PFSK-1 (cell line): Measurements from ENCODE around the gene IRF4. TPM values are rescaled to one million over a fixed set of nuclear protein-coding genes. Genes with fewer than 3 reads are reported as not detected.

ENCODE experiments used
- FOXP2 ChIP-seq: optimal IDR thresholded peaks from 2 replicates; pipeline ENCODE3; 2011; ENCODE audit warnings: borderline replicate concordance, control low read depth, inconsistent platforms; ENCODE audit not compliant: insufficient read depth; ENCODE audit errors: extremely low read length, extremely low read depth
- POLR2AphosphoS5 ChIP-seq: IDR thresholded peaks from 2 replicates; pipeline ENCODE4 v1.6.1; 2012; ENCODE audit warnings: low read depth, mild to moderate bottlenecking, control low read depth, low read length, moderate library complexity
- SIN3A ChIP-seq: IDR thresholded peaks from 2 replicates; pipeline ENCODE4 v1.6.1; 2012; ENCODE audit warnings: mild to moderate bottlenecking, low read length, moderate library complexity, borderline replicate concordance; ENCODE audit not compliant: insufficient read depth
- TAF1 ChIP-seq: IDR thresholded peaks from 2 replicates; pipeline ENCODE4 v1.6.1; 2012; ENCODE audit warnings: low read length, control low read depth, borderline replicate concordance; ENCODE audit not compliant: insufficient read depth
- polyA plus RNA-seq: library from polyadenylated mRNA; unstranded; fragments of >200 nt; gene quantifications from one replicate; pipeline ENCODE4 v1.2.1, GENCODE V29; 2012; ENCODE audit warnings: low read depth, missing spikeins; ENCODE audit not compliant: insufficient read length
- TF ChIP-seq, protein P1 (sequence below), 2 experiments: IDR thresholded peaks; 2 replicates each; pipeline versions ENCODE4 v1.6.1 to v1.8.0; 2011 to 2012; ENCODE audit warnings: low read depth in 2 of 2, low read length in 2 of 2, control low read depth in 1 of 2, inconsistent platforms in 1 of 2, mild to moderate bottlenecking in 1 of 2, moderate library complexity in 1 of 2; ENCODE audit not compliant: insufficient read depth in 1 of 2

IRF4 gene
- polyA plus RNA-seq: not detected

DNA sequence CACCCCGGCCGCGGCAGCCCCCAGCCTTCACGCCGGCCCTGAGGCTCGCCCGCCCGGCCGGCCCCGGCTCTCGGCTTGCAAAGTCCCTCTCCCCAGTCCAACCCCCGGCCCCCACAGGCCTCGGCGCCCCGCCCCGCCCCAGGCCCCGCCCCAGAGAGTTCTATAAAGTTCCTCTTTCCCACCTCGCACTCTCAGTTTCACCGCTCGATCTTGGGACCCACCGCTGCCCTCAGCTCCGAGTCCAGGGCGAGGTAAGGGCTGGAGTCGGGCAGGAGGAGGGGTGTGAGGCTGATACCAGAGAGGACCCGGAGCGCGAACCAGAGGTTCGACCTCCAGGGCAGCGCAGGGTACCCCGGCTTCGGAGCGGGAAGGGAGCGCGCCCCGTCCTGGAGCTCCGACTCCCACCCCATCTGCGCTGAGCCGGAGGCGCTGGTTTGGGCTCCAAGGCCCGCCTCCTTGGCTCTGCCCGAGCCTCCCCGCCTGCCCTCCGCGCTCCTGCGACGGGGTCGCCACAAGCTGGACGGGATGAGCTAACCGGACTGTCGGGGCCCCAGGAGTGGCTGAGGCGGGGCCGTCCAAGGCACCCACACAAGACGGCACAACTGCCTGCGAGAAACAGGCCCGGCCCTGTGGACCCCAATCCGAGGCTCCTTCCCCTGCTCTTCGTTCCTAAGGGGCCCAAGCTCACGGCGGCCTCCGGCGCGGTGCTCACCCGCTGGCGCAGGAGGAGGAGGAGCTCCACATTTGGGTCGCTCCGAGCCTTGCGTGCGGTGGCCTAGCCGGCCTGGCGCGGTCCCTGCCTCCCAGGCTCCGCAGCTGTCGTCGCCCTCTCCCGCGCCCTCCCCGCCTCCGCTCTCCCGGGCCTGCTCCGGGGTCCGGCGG is at the start of gene IRF4:
Gene IRF4 (plus strand): TSS at position 194 of the 882 bp plus-strand sequence. CDS start 1,401 bp downstream, outside the sequence.
- TF ChIP-seq FOXP2 (no peak), TAF1 (no peak), SIN3A (no peak), POLR2AphosphoS5 (no peak)
- TF ChIP-seq, protein P1, sequence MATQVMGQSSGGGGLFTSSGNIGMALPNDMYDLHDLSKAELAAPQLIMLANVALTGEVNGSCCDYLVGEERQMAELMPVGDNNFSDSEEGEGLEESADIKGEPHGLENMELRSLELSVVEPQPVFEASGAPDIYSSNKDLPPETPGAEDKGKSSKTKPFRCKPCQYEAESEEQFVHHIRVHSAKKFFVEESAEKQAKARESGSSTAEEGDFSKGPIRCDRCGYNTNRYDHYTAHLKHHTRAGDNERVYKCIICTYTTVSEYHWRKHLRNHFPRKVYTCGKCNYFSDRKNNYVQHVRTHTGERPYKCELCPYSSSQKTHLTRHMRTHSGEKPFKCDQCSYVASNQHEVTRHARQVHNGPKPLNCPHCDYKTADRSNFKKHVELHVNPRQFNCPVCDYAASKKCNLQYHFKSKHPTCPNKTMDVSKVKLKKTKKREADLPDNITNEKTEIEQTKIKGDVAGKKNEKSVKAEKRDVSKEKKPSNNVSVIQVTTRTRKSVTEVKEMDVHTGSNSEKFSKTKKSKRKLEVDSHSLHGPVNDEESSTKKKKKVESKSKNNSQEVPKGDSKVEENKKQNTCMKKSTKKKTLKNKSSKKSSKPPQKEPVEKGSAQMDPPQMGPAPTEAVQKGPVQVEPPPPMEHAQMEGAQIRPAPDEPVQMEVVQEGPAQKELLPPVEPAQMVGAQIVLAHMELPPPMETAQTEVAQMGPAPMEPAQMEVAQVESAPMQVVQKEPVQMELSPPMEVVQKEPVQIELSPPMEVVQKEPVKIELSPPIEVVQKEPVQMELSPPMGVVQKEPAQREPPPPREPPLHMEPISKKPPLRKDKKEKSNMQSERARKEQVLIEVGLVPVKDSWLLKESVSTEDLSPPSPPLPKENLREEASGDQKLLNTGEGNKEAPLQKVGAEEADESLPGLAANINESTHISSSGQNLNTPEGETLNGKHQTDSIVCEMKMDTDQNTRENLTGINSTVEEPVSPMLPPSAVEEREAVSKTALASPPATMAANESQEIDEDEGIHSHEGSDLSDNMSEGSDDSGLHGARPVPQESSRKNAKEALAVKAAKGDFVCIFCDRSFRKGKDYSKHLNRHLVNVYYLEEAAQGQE (IDR thresholded peaks at IDR 0.05; ENCODE audit: insufficient read depth in 1 of 2, low read depth in 2 of 2, low read length in 2 of 2): no peak

DNA sequence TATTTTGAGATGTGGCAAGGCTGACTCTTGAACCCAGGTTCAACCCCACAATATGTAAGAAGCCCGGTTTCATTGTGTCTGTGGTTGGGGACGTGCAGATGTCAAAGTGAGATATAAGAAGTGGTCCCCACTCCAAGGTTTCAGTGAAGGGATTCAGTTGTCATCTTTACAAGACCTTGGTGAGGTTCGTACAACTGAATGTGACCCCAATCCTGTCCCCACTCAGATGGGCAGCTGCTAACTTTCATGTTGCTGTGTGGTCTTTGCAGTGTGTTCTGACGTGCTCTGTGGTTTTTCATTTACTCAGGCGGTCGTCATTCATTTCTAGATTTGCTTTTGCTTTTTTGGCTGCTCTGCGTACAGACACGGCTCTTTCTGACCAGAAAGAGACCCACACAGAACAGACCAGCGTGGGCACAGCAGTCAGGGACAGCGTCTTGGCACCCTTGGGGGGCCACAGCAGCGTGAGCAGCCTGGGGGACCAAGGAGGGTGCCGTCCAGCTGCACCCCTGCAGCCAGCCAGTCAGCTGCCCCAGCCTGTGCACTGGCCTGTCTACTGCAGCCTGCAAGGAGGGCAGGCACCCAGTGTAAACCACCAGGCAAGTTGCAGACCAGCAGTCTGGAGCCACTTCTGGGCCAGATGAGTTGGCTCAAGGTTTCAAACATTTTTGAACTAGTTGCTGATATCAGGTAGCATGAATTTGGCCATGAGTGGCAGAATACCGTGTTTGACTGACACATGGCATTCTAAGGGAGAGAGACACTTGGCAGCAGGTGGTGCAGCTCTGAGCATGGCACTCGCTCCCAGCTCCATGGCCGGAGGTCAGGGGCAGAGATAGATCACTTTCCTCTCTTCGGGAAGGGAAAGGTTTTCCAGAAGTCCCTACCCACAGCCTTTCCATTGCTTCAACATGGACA is 49.4 kb upstream of the IRF4 start:
- TF ChIP-seq FOXP2 (no peak), TAF1 (no peak), POLR2AphosphoS5 (no peak), SIN3A (no peak)
- TF ChIP-seq, protein P1 (IDR thresholded peaks at IDR 0.05; ENCODE audit: insufficient read depth in 1 of 2, low read depth in 2 of 2, low read length in 2 of 2): no peak

DNA sequence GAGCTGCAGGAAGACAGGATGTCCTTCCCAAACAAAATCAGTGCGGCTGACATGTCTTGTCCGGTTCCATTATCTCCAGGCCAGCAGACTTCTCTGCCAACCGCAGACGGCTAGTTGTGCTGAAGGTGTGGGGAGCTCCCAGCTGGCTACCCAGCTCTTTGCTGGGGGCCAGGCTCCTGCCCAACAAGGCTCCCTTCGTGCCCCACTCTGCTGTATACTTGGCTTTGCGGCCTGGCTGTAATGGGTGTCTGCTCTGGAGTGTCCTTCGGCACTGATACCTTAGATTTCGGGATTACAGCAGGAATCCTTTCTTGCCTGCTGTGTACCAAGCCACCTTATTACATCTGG is 48.7 kb upstream of the IRF4 start:
- TF ChIP-seq TAF1 (no peak), POLR2AphosphoS5 (no peak), SIN3A (no peak), FOXP2 (no peak)
- TF ChIP-seq, protein P1 (IDR thresholded peaks at IDR 0.05; ENCODE audit: insufficient read depth in 1 of 2, low read depth in 2 of 2, low read length in 2 of 2): no peak

DNA sequence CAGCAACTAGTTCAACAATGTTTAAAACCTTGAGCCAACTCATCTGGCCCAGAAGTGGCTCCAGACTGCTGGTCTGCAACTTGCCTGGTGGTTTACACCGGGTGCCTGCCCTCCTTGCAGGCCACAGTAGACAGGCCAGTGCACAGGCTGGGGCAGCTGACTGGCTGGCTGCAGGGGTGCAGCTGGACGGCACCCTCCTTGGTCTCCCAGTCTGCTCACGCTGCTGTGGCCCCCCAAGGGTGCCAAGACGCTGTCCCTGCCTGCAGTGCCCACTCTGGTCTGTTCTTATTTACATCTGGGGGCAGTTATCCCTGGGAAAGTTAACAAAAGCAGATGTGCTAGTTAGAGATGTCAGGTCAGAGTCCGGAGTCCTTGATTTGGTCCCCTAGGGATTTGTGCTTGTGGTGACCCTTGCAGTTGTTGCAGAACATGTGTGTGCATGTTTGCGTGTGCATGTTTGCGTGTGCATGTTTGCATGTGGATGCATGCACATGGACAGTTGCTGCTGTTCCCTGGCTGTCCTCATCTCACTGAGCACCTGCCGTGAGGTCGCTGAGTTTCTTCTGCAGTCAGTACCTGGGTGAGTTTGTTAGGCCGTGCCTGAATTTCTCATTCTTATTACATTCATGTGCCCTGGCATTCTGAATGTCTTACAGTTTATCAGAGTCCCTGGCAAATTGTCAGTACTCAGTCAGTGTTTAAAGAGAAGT is 48.2 kb upstream of the IRF4 start:
- TF ChIP-seq POLR2AphosphoS5 (no peak), SIN3A (no peak), TAF1 (no peak), FOXP2 (no peak)
- TF ChIP-seq, protein P1 (IDR thresholded peaks at IDR 0.05; ENCODE audit: insufficient read depth in 1 of 2, low read depth in 2 of 2, low read length in 2 of 2): no peak
